ENCODE measurements around the gene MED13L.
"Not testable (repeated sequence)": the region's sequence is repeated elsewhere in the genome, so short reads cannot be mapped to it uniquely, and the experiment has no call there.

Gene MED13L

DNA sequence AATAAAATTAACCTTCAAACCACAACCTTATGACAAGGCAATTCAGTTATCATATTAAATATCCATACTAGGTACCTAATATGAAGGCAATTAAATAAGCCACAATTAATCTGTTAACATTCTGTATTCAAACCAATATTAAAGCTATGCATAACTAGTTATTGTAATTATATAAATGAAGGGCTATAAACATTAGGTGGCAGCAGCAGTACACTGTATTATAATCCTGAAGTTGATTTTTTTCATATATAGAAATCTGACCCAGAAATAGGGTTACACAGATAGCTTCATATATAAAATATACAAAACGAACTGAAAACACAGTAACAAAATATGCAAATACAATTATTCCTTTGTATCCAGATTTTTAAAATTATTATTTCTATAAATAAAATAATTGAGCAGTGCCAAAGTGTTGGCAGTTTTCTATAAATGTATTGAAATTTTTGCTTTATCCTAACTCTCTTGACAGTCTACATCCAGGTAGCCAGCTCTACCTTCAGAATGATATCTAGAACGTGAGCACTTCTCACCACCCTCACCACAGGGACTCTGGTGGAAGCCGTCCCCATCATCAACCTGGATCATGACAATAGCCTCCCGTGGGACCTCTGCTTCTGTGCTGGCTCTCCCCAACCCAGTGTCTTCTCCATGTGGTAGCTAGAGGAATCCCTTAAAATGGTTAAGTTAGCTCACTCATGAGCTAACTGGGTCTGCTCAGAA is 136.2 kb downstream of the MED13L start:
- H3K4me3 Mint-ChIP-seq, result no peak overlapping the region
- DNase-seq, result no peak
- no peaks in the 10 kb centered on the region for H3K27me3 Mint-ChIP-seq
- H3K4me1 Mint-ChIP-seq, result peaks cover 68% of the 10 kb centered on the region
- ATAC-seq, result no peak
- no peak overlapping the region for H3K27ac Mint-ChIP-seq
- no peaks in the 10 kb centered on the region for H3K9me3 Mint-ChIP-seq

DNA sequence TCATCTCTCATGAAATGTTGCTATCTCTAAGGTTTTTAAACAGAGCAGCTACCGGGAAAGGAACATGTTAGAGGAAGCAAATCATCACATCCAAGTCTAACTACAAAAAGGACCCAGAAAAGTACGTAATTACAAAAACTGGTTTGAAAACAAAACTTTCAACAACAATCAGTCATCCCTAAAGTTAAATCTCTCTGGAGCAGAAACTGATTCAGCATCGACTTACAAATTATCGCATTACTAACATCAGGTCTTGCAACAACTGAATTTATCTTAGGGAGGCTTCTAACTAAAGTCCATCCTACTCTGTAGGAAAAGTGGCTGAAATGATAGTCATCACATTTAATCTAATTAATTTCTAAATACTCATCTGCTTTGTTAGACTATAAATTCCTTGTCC is 137.0 kb downstream of the MED13L start:
- H3K27me3 Mint-ChIP-seq, result no peaks in the 10 kb centered on the region
- no peaks in the 10 kb centered on the region for H3K9me3 Mint-ChIP-seq
- H3K4me3 Mint-ChIP-seq, result no peak overlapping the region
- no peak overlapping the region for H3K27ac Mint-ChIP-seq
- ATAC-seq (no peak), DNase-seq (no peak)
- H3K4me1 Mint-ChIP-seq, result peaks cover 76% of the 10 kb centered on the region

DNA sequence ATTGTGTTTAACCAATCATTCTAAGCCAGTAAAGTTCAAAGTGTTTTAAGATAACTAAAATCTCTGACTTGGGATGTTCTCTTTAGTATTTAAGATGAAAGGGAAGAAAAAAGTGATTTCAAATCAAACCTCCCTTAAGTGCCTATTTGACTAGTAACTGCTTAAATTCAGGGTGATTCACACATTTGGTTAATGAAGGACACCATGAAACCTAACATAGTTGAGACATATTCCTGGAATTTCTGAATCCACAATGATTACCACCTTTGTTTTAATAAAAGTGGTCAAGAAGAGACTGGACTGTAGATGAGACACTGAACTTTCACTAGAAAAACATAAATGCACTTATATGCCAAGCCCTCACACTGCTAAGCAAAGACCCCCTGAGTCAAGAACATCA is 138.7 kb downstream of the MED13L start:
- ATAC-seq (no peak), DNase-seq (no peak)
- Mint-ChIP-seq H3K27ac (peak overlapping the region in 1 of 2 donors; percentile 38), H3K4me3 (peak overlapping the region in 1 of 2 donors; percentile 4), H3K27me3 (no peaks in the 10 kb centered on the region), H3K9me3 (no peaks in the 10 kb centered on the region), H3K4me1 (peaks cover 79% of the 10 kb centered on the region)

GRCh38 chr12:116138364-116138763 is 139.1 kb downstream of the MED13L start:
- Mint-ChIP-seq H3K27ac (no peak overlapping the region), H3K9me3 (no peaks in the 10 kb centered on the region), H3K27me3 (no peaks in the 10 kb centered on the region), H3K4me1 (peaks cover 79% of the 10 kb centered on the region), H3K4me3 (peak overlapping the region in 1 of 2 donors; percentile 4)
- ATAC-seq, result no peak
- no peak for DNase-seq

DNA sequence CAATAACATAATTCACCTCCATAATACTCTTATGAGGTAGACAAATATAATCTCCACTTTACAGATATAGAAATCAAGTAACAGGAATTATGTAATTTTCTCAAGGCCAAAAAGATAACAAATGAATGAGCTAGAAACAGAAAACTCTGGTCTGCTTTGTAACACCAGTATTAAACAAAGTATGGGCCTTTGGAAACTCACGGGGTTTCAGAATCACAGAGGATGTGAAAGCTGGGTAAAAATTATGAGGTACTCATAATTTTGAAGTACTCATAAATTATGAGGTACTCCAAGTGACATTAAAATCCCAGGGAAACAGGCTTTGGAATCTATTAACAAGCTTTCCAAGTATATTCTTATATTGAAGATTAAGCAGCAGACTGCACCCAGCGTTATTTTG is 140.2 kb downstream of the MED13L start:
- peak overlapping the region; percentile 59 to 70 for H3K4me3 Mint-ChIP-seq
- ATAC-seq, result peak; percentile 63

DNA sequence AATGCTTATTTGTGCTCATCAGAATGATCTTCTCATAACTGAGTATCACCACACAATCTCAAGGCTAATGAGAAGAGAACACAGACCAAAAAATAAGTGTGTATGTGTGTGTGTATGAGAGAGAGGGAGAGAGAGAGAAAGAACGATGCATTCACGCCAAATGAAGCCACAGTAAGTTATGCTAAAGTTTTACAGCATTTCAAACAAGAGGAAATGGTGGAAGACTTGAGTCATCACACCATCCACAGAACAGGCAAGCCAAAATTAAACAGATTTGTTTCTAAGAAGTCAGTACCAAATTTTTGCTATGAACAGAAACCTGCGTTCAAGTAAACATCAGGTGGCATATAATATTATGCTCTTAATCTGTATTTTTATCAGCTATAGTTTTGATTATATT is 141.2 kb downstream of the MED13L start:
- Mint-ChIP-seq H3K27ac (peak overlapping the region; percentile 93 to 99), H3K27me3 (no peaks in the 10 kb centered on the region), H3K9me3 (no peaks in the 10 kb centered on the region), H3K4me1 (peaks cover 80% of the 10 kb centered on the region), H3K4me3 (peak overlapping the region; percentile 65 to 79)
- DNase-seq (no peak), ATAC-seq (peak; percentile 77)

More for the DNA sequence above, 140.2 kb downstream of the MED13L start:
- Mint-ChIP-seq H3K9me3 (no peaks in the 10 kb centered on the region), H3K27me3 (no peaks in the 10 kb centered on the region), H3K4me1 (peaks cover 83% of the 10 kb centered on the region), H3K27ac (peak overlapping the region; percentile 60 to 67)
- DNase-seq, result no peak

DNA sequence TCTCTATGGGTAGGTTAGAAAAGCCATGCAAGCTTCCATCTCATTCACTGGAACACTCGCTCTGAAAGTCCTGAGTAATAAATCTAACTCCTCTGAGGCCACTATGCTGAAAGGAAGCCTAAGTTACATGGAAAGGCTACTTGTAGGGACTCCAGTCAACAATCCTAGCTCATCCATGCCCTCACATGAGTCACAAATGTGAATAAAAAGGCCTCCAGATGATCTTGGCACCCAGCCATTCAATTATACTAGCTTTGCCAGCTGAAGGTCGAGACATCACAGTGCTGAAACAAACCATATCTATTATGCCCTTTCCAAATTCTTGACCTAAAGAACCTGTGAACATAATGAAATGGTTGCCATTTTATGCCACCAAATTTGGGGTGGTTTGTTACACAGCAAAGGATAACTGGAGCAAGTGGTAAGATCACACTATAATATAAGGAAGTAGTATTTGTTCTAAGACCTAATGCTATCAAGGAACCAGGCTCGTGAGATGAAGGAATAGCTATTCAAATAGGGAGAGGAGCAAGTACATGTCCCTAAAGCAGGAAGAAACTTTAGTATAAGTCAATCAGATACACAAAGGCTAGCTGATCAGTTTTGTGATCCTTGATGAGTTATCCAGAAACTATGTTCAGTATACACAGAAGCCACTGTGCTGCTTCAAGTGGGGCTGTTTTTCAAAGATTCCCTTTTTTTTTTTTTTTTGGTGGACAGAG is 142.1 kb downstream of the MED13L start:
- ATAC-seq, result no peak

DNA sequence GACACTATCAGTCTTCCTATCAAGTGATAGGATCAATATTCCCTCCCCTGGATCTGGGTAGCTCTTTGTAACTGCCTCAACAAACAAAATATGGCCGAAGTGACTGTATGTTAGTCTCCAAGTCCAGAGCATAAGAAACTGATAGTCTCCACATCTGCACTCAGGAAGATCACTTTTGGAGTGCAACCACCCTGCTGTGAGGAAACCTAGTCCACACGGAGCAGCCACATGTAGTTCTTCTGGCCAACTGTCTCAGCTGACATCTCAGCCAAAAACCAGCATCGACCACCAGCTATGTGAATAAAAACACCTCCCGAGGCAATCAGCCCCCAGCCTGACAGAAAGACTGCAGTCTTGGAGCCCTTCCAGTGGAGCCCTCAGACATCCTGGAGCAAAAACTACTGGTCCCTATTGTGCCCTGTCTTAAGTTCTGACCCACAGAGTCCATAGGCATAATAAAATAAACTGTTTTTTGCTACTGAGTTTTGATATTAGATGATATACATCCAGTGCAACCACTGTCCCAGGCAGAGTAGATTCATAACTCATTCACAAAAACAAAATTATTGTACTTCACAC is 143.8 kb downstream of the MED13L start:
- Mint-ChIP-seq H3K27me3 (no peaks in the 10 kb centered on the region), H3K27ac (peak overlapping the region in 1 of 2 donors; percentile 48), H3K4me3 (peak overlapping the region; percentile 3 to 45), H3K4me1 (peaks cover 84% of the 10 kb centered on the region), H3K9me3 (no peaks in the 10 kb centered on the region)
- no peak for DNase-seq
- ATAC-seq, result no peak

More for the DNA sequence above, 142.1 kb downstream of the MED13L start:
- Mint-ChIP-seq H3K4me1 (peaks cover 86% of the 10 kb centered on the region), H3K27me3 (no peaks in the 10 kb centered on the region), H3K4me3 (peak overlapping the region; percentile 45 to 65), H3K27ac (peak overlapping the region; percentile 59 to 93), H3K9me3 (no peaks in the 10 kb centered on the region)
- no peak for DNase-seq

DNA sequence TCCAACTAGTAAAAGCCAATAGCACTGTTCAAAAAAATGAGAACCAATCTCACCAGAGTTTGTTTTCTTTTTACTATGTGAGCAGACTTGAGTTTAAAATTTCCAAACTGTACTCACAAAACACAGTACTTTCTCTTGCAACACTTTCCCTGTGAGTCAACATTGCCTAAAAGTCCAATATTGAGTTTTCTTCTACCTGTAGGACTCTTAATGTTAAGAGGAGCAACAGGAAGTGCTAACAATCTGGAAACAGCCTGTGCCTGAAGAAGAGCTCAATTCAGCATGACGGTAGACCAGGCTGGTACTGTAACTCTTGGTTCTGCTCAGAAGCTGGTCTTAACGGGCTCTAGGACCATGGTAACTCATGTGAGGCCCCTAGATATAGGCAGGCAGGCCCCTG is 144.3 kb downstream of the MED13L start:
- Mint-ChIP-seq H3K9me3 (no peaks in the 10 kb centered on the region), H3K4me1 (peaks cover 78% of the 10 kb centered on the region), H3K27ac (peak overlapping the region; percentile 40 to 80), H3K4me3 (peak overlapping the region; percentile 3 to 45), H3K27me3 (no peaks in the 10 kb centered on the region)
- no peak for DNase-seq
- ATAC-seq, result peak; percentile 46

DNA sequence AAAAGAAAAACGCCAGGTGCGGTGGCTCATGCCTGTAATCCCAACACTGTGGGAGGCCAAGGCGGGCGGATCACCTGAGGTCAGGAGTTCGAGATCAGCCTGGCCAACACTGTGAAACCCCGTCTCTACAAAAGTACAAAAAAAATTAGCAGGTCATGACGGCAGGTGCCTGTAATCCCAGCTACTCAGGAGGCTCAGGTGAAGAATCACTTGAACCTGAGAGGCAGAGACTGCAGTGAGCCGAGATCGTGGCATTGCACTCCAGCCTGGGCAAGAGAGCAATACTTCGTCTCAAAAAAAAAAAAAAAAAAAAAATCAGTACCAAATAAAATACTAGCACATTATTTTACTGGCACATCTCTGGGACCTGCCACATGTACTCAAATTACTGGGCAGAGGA is 145.5 kb downstream of the MED13L start:
- peaks cover 79% of the 10 kb centered on the region for H3K4me1 Mint-ChIP-seq
- DNase-seq, H3K27me3 Mint-ChIP-seq, H3K27ac Mint-ChIP-seq, ATAC-seq, H3K9me3 Mint-ChIP-seq, H3K4me3 Mint-ChIP-seq: not testable (repeated sequence)

GRCh38 chr12:116131176-116131575 is 146.3 kb downstream of the MED13L start:
- ATAC-seq (no peak), DNase-seq (no peak)
- H3K27ac Mint-ChIP-seq, result no peak overlapping the region
- no peaks in the 10 kb centered on the region for H3K9me3 Mint-ChIP-seq
- H3K4me1 Mint-ChIP-seq, result peaks cover 77% of the 10 kb centered on the region
- no peaks in the 10 kb centered on the region for H3K27me3 Mint-ChIP-seq
- no peak overlapping the region for H3K4me3 Mint-ChIP-seq

DNA sequence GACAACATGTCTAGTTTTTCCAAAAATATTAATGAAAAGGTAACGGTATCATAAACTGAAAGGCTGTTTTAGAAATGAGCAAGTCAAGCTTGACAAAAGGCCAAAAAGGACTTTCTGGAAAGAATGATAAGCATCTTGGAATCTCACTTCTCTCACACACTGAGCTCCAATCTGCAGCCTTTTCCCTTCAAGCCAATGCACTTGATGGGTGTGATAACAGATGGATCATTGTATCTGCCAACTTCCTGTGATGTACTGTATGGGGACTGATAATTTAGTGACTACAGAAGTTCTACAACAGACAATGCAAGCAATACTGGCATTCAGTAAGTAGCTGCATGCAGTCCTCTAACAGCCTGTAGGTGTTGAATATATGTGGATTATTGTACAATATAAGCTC is 147.1 kb downstream of the MED13L start:
- ATAC-seq (no peak), DNase-seq (no peak)
- no peaks in the 10 kb centered on the region for H3K27me3 Mint-ChIP-seq
- peak overlapping the region in 1 of 2 donors; percentile 10 for H3K4me3 Mint-ChIP-seq
- no peak overlapping the region for H3K27ac Mint-ChIP-seq
- H3K9me3 Mint-ChIP-seq, result no peaks in the 10 kb centered on the region
- H3K4me1 Mint-ChIP-seq, result peaks cover 73% of the 10 kb centered on the region

- no peaks in the 10 kb centered on the region for H3K9me3 Mint-ChIP-seq
Measured at GRCh38 chr12:116128779-116129178, 148.7 kb downstream of the MED13L start.

GRCh38 chr12:116127859-116128258 is 149.6 kb downstream of the MED13L start:
- Mint-ChIP-seq H3K9me3 (no peaks in the 10 kb centered on the region), H3K27ac (no peak overlapping the region), H3K4me3 (no peak overlapping the region), H3K4me1 (peaks cover 60% of the 10 kb centered on the region), H3K27me3 (no peaks in the 10 kb centered on the region)
- ATAC-seq (no peak), DNase-seq (no peak)

More at GRCh38 chr12:116128779-116129178, 148.7 kb downstream of the MED13L start:
- ATAC-seq, result no peak
- Mint-ChIP-seq H3K4me3 (no peak overlapping the region), H3K27ac (no peak overlapping the region), H3K27me3 (no peaks in the 10 kb centered on the region), H3K4me1 (peaks cover 61% of the 10 kb centered on the region)
- DNase-seq, result no peak

DNA sequence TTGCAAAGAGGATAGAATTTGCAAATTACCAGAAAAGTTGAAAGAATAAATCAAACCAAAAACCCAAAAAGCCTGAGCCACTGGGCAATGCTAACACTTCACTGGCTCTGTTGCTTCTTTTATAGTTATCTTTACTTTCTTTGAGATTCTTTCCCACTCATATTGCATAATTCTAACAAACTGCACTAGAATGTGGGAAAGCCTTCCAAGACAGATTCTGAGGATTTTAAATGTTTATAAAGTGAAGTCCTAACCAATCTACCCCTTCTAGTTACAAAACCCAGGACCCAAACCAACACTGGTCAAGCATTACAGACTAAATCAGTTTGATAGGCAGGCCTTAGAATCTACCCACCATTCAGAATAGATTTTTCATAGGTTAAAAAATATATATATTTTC is 150.9 kb downstream of the MED13L start:
- Mint-ChIP-seq H3K27me3 (no peaks in the 10 kb centered on the region), H3K27ac (no peak overlapping the region), H3K4me3 (no peak overlapping the region), H3K9me3 (no peaks in the 10 kb centered on the region), H3K4me1 (peaks cover 62% of the 10 kb centered on the region)
- ATAC-seq, result no peak
- no peak for DNase-seq

GRCh38 chr12:116125956-116126566 is 151.4 kb downstream of the MED13L start:
- DNase-seq, result no peak
- H3K27ac Mint-ChIP-seq, result no peak overlapping the region
- no peaks in the 10 kb centered on the region for H3K27me3 Mint-ChIP-seq
- H3K4me1 Mint-ChIP-seq, result peaks cover 62% of the 10 kb centered on the region
- ATAC-seq, result no peak
- no peaks in the 10 kb centered on the region for H3K9me3 Mint-ChIP-seq
- H3K4me3 Mint-ChIP-seq, result no peak overlapping the region

All from stimulated activated naive CD8-positive, alpha-beta T cell treated with anti-CD3 and anti-CD28 coated beads, Interleukin-15, amount 100 ng/mL, for 72 hours (primary cell).